Frontal cortex (tissue), 4 donors: ENCODE measurements around the gene SPTBN1. TPM values are rescaled to one million over a fixed set of nuclear protein-coding genes. Genes with fewer than 3 reads are reported as not detected.

Experiments
- DNase-seq, 2 donors: peaks; one replicate each; pipeline ENCODE4 v3.0.0; 2012; ENCODE audit warnings: low spot score in 2 of 2
- FAIRE-seq: peaks from 2 replicates; lab custom pipeline; 2012; peaks lifted over from hg19 to GRCh38; lab: Jason Lieb, UNC
- total RNA-seq: library from RNA; depleted of rRNA; stranded (reverse); fragments of >200 nt; gene quantifications from one replicate; pipeline ENCODE4 v1.2.3, GENCODE V29; 2014
- donor health status: control.
- donor health status: control.
- donor health status: control.

Gene SPTBN1
- total RNA-seq, 1 donor from 2014 or later, result 449 TPM

- no peak for DNase-seq
- FAIRE-seq, result no peak
These were observed 159.9 kb downstream of the SPTBN1 start for GRCh38 chr2:54615832-54616534.

GRCh38 chr2:54617409-54617808 is 161.3 kb downstream of the SPTBN1 start:
- FAIRE-seq, result no peak
- DNase-seq, result no peak

- no peak for FAIRE-seq
- no peak for DNase-seq
These were observed 162.8 kb downstream of the SPTBN1 start for GRCh38 chr2:54618646-54619565.

- FAIRE-seq (no peak), DNase-seq (no peak)
These were observed 163.6 kb downstream of the SPTBN1 start for GRCh38 chr2:54619660-54620231.

- FAIRE-seq, result no peak
- DNase-seq, result no peak
These were observed 164.8 kb downstream of the SPTBN1 start for GRCh38 chr2:54620948-54621347.

- FAIRE-seq (no peak), DNase-seq (no peak)
These were observed 168.5 kb downstream of the SPTBN1 start for GRCh38 chr2:54624591-54625071.

- DNase-seq (no peak), FAIRE-seq (no peak)
These were observed 170.0 kb downstream of the SPTBN1 start for GRCh38 chr2:54626131-54626530.

GRCh38 chr2:54626884-54627283 is 170.8 kb downstream of the SPTBN1 start:
- FAIRE-seq (no peak), DNase-seq (no peak)

- no peak for DNase-seq
- FAIRE-seq, result no peak
These were observed 171.8 kb downstream of the SPTBN1 start for GRCh38 chr2:54627973-54628372.

GRCh38 chr2:54628418-54628817 is 172.3 kb downstream of the SPTBN1 start:
- no peak for DNase-seq
- FAIRE-seq, result no peak

GRCh38 chr2:54628957-54629356 is 172.8 kb downstream of the SPTBN1 start:
- FAIRE-seq (no peak), DNase-seq (no peak)

- FAIRE-seq, result no peak
- no peak for DNase-seq
These were observed 173.3 kb downstream of the SPTBN1 start for GRCh38 chr2:54629390-54629789.

GRCh38 chr2:54629914-54630857 is 174.1 kb downstream of the SPTBN1 start:
- no peak for DNase-seq

GRCh38 chr2:54630858-54631497 is 174.9 kb downstream of the SPTBN1 start:
- DNase-seq, result no peak

More at GRCh38 chr2:54629914-54630857, 174.1 kb downstream of the SPTBN1 start:
- no peak for FAIRE-seq

GRCh38 chr2:54631755-54632154 is 175.6 kb downstream of the SPTBN1 start:
- no peak for FAIRE-seq

More at GRCh38 chr2:54630858-54631497, 174.9 kb downstream of the SPTBN1 start:
- FAIRE-seq, result no peak

GRCh38 chr2:54632733-54633692 is 176.9 kb downstream of the SPTBN1 start:
- DNase-seq, result no peak

More at GRCh38 chr2:54631755-54632154, 175.6 kb downstream of the SPTBN1 start:
- no peak for DNase-seq

GRCh38 chr2:54634021-54634420 is 177.9 kb downstream of the SPTBN1 start:
- no peak for DNase-seq
- no peak for FAIRE-seq

More at GRCh38 chr2:54632733-54633692, 176.9 kb downstream of the SPTBN1 start:
- FAIRE-seq, result no peak
